Measurements from ENCODE around the gene SKP1.

DNA sequence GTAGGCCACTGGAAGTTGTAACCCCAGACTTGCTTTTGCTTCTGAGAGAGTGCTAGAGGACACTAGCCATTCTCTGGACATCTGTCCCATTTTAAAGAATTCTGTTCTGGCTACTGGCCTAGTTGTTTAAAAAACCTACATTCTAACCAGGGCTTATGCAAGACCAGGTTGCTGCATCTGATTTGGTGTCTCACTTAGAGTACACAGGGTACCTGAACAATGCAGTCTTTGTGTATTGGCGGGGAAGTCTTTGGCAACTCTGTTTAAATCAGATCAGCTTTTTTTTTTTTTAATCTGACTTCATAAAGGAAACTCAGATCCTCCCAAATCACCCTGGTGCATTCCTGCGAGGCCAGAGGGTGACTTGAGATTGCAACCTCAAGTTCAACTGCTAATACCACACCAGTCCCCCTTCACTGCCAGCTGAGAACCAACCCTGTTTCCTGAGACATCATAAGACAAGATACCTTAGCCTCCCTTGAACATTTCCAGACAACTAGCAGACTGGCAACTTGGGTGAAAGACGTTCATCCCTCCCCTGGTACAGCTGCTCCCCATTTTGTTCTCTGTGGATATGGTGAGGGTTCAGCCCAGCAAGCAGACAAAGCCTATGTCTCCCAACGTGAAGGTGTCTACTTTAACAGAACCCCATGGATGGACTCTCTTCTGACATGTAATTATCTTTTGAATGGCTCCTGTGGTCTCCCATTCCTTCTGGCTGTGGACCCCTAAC, 27.0 kb downstream of the SKP1 start:
- no peak for TF ChIP-seq CTCF (IDR thresholded peaks at IDR 0.05)
- no peak for TF ChIP-seq POLR2A (IDR thresholded peaks at IDR 0.05)
